ENCODE data around the gene C2CD2L.
A peak's percentile ranks its signal among the peaks of the same experiment; 100 is the strongest.
"Not testable (repeated sequence)": the region's sequence is repeated elsewhere in the genome, so short reads cannot be mapped to it uniquely, and the experiment has no call there.

The C2CD2L gene

DNA sequence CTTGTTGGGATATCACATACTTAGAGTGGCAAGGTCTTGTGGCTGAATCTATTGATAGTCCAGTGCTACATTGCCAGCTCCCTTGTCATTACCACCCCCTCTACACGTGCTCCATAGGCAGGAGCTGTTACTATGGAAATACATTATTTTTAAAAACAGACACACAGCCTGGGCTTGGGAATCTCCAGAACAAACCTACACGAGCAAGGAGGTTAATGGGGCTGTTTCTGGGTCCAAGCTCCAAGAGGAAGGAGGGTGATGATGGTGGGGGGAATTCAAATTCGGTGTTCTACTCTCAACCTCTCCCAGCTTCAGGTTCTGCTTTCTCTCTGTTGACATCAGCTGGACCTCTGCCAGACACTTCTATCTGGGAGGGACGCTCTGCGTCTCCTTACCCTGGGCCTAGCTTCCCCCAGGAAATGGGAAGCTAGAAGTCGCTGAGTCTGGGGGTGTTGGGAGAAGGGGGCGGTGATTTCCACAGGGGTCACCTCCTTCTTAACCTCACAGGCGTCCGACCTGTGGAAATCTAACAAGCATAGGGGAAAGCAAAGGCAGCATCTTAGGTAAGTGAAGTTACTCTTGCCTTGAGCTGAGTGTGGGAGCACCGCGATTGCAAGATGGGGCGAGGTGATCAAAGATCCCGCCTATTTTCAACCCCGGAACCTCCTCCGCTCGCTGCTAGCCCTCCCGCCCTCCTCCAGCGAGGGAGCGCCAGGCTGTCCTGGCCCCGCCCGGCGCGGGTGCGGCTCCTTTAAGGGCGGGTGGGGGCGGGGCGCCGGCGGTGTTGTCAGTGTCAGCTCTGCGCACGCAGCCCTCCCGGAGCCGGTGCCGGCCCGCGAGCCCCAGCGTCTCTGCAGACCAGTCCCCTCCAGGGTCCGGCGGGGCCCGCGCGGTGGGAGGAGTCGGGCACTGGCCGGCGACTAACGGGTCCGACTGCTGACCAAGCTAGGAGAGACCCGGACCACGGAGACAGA, at the start of gene C2CD2L:
TSS of gene C2CD2L (plus strand) at position 781 of the 974 bp plus-strand sequence. CDS start 398 bp downstream, outside the sequence.
- peak; percentile 76 to 85 for DNase-seq (ENCODE audit: low read depth in 1 of 2, low spot score in 1 of 2)

DNA sequence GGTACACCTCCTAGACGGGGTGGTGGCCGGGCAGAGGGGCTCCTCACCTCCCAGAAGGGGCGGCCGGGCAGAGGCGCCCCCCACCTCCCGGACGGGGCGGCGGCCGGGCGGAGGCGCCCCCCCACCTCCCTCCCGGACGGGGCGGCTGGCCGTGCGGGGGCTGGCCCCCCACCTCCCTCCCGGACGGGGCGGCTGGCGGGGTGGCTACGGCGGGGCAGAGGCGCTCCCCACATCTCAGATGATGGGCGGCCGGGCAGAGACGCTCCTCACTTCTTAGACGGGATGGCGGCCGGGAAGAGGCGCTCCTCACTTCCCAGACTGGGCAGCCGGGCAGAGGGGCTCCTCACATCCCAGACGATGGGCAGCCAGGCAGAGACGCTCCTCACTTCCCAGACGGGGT, 48.0 kb upstream of the C2CD2L start:
- not testable (repeated sequence) for DNase-seq (ENCODE audit: low read depth in 1 of 2, low spot score in 1 of 2)

DNA sequence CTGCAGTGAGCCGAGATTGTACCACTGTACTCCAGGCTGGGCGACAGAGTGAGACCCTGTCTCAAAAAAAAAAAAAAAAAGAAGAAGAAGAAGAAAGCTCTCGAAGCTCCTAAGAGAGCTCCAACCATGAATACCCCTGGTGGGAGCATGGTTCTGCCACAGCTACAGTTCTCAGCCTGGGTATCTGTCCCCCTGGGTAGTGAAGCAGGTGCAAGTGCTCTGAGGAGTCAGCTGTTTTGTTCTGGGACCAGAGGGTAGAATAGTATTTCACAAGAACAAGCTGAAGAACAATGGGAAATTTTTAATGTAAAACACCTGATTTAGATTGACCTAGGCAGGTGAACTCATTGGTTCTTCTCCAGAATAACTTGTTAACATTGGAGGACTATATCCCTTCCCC, 45.9 kb upstream of the C2CD2L start:
- no peak for DNase-seq (ENCODE audit: low read depth in 1 of 2, low spot score in 1 of 2)

DNA sequence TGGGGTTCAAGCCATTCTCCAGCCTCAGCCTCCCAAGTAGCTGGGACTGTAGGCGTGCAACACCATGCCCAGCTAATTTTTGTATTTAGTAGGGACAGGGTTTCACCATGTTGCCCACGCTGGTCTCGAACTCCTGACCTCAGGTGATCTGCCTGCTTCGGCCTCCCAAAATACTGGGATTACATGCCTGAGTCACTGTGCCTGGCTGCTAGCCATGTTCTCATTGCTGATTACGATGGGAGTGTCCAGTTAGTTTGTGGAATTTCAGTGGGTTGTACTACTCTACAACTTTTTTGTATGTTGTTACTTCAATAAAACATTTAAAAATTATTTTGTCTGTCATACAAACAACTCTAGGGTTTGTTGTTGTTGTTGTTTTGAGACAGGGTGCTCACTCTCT, 44.4 kb upstream of the C2CD2L start:
- no peak for DNase-seq (ENCODE audit: low read depth in 1 of 2, low spot score in 1 of 2)

DNA sequence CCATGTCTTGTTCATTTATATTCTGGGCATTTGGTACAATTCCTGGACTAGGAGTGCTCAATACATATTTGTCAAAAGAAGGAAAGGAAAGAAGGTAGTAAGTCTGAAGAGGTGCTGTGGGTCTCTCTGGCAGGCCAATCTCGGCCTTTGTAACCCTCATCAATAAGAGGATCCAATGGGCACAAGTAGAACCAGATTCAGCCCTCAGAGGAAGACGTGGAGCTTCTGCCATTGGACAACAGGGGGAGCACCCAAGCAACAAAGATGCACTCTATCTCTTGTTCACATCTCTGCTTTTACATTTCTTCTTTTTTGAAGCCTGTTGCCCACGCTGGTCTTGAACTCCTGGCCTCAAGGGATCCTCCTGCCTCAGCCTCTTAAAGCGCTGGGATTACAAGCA, 41.8 kb upstream of the C2CD2L start:
- DNase-seq (ENCODE audit: low read depth in 1 of 2, low spot score in 1 of 2): no peak

DNA sequence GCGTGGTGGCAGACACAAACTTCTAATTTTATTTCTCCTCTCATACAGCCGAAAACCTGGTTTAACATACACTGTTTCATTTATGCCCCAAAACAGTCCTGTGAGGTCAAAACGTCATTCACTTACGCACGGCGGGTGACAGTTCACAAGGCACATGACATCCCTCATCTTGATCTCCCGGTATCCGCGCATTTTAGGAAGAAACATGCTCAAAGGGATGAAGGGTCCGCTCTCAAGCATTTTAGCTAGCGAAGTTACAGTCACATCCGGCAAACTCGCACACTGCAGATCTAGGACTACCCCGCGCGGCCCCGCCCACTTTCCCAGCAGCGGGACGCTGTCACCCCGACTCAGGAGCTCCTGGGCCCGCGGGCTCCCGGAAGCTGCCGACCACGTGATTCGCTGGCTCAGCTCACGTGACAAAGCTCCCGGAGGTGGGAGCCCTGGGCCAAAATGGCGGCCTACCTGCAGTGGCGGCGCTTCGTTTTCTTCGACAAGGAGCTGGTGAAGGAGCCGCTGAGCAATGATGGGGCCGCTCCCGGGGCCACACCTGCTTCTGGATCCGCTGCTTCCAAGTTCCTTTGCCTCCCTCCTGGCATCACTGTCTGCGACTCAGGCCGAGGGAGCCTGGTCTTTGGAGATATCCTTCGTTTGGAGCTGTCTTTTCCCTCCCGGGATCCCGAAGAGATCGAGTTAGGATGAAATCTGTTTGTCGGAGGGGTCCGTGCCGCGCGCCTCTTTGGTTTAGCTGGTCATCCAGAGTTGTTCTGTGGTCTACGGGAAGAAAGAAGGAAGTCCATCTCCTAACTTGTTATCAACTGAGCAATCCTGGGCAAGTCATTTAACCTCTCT, 39.5 kb upstream of the C2CD2L start, which contains the start of gene VPS11:
TSS of gene VPS11 (plus strand) at position 448 of the 852 bp plus-strand sequence. CDS start at position 454, 6 bp downstream.
- peak; percentile 94 to 96 for DNase-seq (ENCODE audit: low read depth in 1 of 2, low spot score in 1 of 2)

DNA sequence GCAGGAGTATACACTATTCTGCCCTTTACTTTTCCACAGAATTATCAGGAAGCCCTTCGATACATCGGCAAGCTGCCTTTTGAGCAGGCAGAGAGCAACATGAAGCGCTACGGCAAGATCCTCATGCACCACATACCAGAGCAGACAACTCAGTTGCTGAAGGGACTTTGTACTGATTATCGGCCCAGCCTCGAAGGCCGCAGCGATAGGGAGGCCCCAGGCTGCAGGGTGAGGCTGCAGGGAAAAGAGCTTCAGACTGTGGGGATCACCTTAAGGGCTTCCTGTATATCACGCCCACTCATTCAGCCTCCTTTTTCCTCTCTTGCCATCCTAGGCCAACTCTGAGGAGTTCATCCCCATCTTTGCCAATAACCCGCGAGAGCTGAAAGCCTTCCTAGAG, 29.3 kb upstream of the C2CD2L start:
- no peak for DNase-seq (ENCODE audit: low read depth in 1 of 2, low spot score in 1 of 2)

DNA sequence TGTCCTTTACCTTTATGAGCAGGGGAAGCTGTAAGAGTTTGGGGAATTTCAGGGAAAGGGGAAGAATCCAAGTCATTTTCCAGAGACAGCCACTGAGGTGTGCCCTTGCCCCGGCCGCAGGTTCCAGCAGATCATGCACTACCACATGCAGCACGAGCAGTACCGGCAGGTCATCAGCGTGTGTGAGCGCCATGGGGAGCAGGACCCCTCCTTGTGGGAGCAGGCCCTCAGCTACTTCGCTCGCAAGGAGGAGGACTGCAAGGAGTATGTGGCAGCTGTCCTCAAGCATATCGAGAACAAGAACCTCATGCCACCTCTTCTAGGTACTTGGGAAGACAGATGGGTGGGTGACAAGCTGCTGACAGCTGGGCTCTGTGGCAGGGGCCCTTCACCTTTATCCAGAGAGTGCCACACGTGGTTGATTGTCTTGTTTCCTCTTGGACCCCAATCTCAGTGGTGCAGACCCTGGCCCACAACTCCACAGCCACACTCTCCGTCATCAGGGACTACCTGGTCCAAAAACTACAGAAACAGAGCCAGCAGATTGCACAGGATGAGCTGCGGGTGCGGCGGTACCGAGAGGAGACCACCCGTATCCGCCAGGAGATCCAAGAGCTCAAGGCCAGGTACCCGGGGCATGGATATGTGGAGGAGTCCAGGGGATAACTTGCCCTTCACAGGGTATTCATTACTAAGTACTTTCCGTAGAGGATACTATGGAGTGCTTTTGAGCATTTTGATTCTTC, 28.3 kb upstream of the C2CD2L start:
- DNase-seq (ENCODE audit: low read depth in 1 of 2, low spot score in 1 of 2): no peak

DNA sequence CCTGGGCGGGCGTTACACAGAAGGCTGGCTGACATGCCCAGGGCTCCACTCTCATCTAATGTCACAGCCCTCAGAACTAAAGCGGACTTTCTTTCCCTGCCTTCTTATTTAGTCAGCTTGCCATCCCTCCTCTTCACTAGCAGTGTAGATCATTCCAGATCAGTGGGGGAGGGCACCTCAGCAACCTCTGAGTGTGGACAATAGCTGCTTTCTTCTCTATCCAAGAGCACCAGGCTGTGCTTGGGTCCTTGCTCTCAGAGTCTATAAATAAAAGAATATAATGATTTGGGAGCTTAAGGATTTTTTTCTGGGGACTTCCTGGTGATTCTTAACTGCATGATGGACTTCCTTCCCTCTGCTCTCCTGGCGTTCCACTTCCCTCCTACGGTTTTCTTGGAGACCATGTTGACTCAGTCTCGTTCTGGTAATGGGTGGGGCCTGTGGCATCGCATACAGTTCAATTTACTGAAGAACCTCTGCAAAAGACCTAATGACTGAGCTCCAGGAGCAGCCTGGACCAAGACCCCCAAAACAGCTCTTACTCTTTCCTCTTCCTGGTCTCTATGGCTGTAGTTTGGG, 25.4 kb upstream of the C2CD2L start:
- no peak for DNase-seq (ENCODE audit: low read depth in 1 of 2, low spot score in 1 of 2)

DNA sequence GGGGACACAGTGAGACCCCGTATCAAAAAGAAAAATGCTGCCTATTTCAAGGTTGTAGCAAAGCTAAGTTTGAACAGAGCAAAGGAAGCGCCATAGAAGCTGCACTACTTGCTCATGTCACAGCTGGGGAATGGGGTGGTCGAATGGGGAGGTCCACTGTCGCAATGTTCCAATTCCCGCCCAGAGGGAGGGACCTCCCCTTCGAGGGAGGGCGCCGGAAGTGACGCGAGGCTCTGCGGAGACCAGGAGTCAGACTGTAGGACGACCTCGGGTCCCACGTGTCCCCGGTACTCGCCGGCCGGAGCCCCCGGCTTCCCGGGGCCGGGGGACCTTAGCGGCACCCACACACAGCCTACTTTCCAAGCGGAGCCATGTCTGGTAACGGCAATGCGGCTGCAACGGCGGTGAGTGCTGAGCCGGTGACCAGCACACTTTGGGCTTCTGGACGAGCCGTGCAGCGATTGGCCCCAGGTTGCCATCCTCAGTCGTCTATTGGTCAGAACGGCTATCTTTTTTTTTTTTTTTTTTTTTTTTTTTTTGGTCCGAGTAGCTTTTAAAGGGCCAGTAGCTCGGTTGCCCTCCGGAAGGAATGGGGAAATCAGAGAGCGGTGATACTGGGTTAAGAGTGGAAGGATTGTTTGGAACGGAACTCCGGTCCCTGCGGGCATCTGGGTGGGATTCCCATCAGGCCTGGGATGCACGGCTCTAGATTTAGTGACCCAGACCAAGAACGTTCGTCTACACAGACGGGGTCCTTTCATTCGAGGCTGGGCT, 22.3 kb upstream of the C2CD2L start, which contains the start of gene HMBS:
TSS of gene HMBS (plus strand) at position 219 of the 774 bp plus-strand sequence. CDS start at position 372, 153 bp downstream.
- peak; percentile 68 to 83 for DNase-seq (ENCODE audit: low read depth in 1 of 2, low spot score in 1 of 2)

DNA sequence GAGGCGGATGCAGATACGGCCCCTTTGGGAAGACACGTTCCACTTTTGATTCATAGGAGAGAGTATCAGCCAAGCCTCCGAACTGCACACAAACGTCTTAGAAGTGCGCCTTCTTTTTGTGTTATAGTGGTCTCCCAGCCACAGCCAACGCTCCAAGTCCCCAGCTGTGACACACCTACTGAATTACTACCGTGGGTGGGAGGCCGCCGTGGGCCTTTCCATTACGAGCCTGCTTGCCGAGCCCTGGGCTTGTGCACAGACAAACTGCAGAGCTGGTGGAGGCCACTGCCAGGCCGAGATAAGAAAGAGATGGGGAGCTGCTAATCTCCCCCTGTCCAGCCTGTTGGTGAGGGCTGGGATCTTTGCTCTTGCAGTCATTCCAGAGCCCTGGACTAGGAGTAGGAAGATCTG, 21.7 kb upstream of the C2CD2L start:
- DNase-seq (ENCODE audit: low read depth in 1 of 2, low spot score in 1 of 2): no peak

DNA sequence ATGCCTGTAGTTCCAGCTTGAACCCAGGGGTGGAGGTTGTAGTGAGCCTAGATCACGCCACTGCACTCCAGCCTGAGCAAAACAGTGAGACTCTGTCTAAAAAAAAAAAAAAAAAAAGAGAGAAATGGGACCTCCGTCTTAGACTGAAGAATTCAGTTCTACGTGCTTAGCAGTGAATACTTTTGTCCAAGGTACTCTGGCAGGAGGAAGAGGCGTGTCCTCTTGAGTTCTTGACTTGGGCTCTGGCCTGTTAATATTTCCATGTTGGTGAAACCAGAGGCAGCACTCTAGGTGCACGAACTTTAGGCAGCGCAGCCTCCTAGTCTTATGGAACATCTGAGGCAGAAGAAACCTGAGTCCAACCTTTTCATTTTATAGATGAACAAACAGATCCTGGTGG, 20.0 kb upstream of the C2CD2L start:
- DNase-seq (ENCODE audit: low read depth in 1 of 2, low spot score in 1 of 2): no peak

DNA sequence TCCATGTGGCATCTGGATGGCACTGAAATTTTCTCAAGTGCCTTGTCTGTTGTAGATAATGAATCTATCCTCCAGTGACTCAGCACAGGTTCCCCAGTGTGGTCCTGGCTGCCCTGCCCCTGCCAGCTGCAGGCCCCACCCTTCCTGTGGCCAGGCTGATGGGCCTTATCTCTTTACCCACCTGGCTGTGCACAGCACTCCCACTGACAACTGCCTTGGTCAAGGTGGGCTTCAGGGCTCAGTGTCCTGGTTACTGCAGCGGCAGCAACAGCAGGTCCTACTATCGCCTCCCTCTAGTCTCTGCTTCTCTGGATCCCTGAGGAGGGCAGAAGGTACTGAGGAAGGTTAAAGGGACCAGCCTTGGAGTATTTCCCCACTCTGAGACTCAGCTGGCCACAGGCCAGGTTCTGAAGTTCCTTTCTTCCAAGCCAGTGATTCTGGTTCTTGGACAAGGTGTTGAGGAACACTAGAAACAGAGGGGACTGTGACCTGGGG, 19.4 kb upstream of the C2CD2L start:
- DNase-seq (ENCODE audit: low read depth in 1 of 2, low spot score in 1 of 2): no peak

DNA sequence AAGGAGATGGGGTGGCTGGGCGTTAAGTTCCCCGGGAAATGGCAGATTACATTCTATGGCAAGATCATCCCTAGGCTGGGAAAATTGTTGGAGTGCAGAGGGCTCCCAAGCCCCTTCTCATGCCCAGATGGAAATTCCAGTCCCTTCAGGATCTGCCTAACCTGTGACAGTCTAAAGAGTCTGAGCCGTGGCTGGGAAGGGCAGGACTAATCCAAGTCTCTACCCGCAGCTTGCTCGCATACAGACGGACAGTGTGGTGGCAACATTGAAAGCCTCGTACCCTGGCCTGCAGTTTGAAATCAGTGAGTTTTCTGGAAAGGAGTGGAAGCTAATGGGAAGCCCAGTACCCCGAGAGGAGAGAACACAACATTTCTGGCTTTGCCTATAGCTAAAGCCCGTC, 18.7 kb upstream of the C2CD2L start:
- no peak for DNase-seq (ENCODE audit: low read depth in 1 of 2, low spot score in 1 of 2)

DNA sequence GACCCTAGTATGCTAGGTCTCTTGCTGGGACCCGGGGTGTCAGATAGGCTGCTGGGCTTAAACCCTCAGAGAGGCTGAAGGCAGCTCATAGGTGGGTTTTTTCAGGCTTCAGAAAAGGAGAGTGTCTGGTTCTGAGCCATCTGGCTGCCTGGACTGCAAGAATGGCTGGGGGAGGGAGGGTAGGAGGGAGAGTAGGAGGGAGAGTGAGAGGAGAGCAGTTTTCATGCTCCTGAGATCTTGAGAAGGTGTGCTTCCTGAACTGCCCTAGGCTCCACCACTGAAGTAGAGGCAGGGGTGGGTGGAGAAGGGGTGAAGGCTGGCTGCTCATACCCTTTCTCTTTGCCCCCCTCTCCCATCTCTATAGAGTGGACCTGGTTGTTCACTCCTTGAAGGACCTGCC, 17.8 kb upstream of the C2CD2L start:
- no peak for DNase-seq (ENCODE audit: low read depth in 1 of 2, low spot score in 1 of 2)

DNA sequence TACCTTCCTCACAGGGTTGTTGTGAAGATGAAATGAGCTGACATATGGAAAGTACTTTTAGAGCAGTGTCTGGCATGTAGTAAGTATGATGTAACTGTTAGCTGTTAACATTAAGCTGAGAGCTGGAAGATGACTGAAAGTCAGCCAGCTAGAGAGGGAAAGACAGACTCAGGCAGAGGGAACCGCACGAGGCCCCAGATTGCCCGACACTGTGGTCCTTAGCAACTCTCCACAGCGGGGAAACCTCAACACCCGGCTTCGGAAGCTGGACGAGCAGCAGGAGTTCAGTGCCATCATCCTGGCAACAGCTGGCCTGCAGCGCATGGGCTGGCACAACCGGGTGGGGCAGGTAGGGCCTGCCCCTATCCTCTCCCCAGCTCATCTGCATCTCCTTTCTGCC, 16.0 kb upstream of the C2CD2L start:
- no peak for DNase-seq (ENCODE audit: low read depth in 1 of 2, low spot score in 1 of 2)

DNA sequence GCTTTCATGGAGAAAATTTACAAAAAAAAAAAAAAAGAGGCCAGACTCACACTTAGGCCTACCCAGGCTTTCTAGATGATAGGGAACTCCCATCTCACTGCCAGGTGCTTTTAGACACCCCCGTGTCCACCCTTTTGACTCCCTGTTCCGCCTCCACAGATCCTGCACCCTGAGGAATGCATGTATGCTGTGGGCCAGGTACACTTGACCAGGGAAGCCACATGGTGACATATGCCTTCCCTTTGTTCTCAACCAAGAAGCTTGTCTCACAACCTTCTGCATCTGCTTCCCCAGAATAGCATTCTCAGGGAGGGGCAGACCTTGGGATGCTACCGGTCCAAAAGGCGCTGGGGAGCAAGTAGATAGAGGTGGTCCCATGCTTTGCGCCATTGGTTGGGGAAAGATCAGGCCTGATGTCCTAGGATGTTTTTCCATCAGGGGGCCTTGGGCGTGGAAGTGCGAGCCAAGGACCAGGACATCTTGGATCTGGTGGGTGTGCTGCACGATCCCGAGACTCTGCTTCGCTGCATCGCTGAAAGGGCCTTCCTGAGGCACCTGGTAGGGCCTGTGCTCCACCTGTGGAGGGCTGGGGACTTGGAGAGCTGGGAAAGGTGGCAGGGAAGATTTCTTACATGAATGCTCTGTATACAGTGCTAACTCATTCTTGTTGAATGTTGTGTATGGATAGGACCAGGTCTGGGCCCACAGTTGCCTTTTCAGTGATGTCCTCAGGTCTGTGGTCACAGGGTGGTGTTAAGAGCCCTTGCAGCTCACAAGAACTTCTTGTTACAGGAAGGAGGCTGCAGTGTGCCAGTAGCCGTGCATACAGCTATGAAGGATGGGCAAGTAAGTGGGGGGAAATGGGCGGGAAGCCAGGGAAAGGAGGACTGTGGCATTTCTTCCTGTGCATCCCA, 14.9 kb upstream of the C2CD2L start:
- DNase-seq (ENCODE audit: low read depth in 1 of 2, low spot score in 1 of 2): no peak
